ENCODE data around the gene UBE2O. TPM values are rescaled to one million over a fixed set of nuclear protein-coding genes. Genes with fewer than 3 reads are reported as not detected.

Gene UBE2O
- total and polyA plus RNA-seq, 9 donors = 8.3 to 37.2 (median 27.9) TPM

- no peak overlapping the region for H3K4me3 ChIP-seq
- H3K4me1 ChIP-seq (ENCODE audit: insufficient read depth) = no peaks in the 10 kb centered on the region
- no peak for DNase-seq
- H3K27me3 ChIP-seq = no peaks in the 10 kb centered on the region
- 72 to 76% (median 75%) methylated on average over 24 of the region's 24 CpGs for WGBS, 3 donors
- no peaks in the 10 kb centered on the region for H3K9me3 ChIP-seq
- no peaks in the 10 kb centered on the region for H3K36me3 ChIP-seq
- TF ChIP-seq EP300 (IDR thresholded peaks at IDR 0.05) (no peak), CTCF (IDR thresholded peaks at IDR 0.05) (no peak), POLR2A (IDR thresholded peaks at IDR 0.05) (no peak)
- no peak overlapping the region for H3K27ac ChIP-seq
- intact Hi-C loops (cut with DNase I) = no loop called here
Observed at GRCh38 chr17:76462556-76463290, 9.8 kb upstream of the UBE2O start.

- intact Hi-C loops (cut with DNase I) = no loop called here
- Histone ChIP-seq H3K4me1 (ENCODE audit: insufficient read depth) (no peaks in the 10 kb centered on the region), H3K4me3 (no peak overlapping the region), H3K27me3 (no peaks in the 10 kb centered on the region), H3K9me3 (no peaks in the 10 kb centered on the region), H3K36me3 (no peaks in the 10 kb centered on the region), H3K27ac (no peak overlapping the region)
- 54 to 68% (median 61%) methylated on average over 10 to 11 of the region's 11 CpGs for WGBS, 3 donors
- TF ChIP-seq EP300 (IDR thresholded peaks at IDR 0.05) = no peak
- TF ChIP-seq POLR2A (IDR thresholded peaks at IDR 0.05) = no peak
- no peak for DNase-seq
Observed at GRCh38 chr17:76461765-76462555, 9.0 kb upstream of the UBE2O start.

DNA sequence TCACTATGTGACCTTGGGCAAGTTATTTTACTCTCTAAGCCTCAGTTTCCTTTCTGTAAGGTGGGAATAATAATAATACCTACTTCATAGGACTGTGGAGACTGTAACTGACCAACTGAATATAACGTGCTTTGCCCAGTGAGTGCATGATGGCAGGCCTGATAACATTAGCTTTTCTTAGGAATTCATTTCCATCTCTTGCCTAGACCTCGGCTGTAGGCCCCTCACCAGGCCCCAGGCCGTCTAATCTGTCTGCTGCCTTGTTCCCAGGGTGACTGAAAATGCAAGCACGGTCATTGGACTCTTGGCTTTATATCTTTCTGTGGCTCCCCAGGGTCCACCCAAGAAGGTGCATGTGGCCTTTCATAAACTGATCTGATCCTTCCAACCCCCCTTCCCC lies 6.7 kb upstream of the UBE2O start:
- H3K36me3 ChIP-seq = no peaks in the 10 kb centered on the region
- intact Hi-C loops (cut with DNase I) = loop anchor here in 1 of 4 donors (10.0 kb wide), 1 partner anchor 55 kb away; no protein-coding TSS in a partner anchor
- 80 to 90% (median 83%) methylated on average over 4 of the region's 4 CpGs for WGBS, 3 donors
- H3K27ac ChIP-seq = no peak overlapping the region
- no peaks in the 10 kb centered on the region for H3K4me1 ChIP-seq (ENCODE audit: insufficient read depth)
- H3K4me3 ChIP-seq = no peak overlapping the region
- no peaks in the 10 kb centered on the region for H3K27me3 ChIP-seq
- H3K9me3 ChIP-seq = no peaks in the 10 kb centered on the region
- TF ChIP-seq POLR2A (IDR thresholded peaks at IDR 0.05) = no peak
- TF ChIP-seq CTCF (IDR thresholded peaks at IDR 0.05) = no peak
- no peak for TF ChIP-seq EP300 (IDR thresholded peaks at IDR 0.05)
- DNase-seq = no peak

DNA sequence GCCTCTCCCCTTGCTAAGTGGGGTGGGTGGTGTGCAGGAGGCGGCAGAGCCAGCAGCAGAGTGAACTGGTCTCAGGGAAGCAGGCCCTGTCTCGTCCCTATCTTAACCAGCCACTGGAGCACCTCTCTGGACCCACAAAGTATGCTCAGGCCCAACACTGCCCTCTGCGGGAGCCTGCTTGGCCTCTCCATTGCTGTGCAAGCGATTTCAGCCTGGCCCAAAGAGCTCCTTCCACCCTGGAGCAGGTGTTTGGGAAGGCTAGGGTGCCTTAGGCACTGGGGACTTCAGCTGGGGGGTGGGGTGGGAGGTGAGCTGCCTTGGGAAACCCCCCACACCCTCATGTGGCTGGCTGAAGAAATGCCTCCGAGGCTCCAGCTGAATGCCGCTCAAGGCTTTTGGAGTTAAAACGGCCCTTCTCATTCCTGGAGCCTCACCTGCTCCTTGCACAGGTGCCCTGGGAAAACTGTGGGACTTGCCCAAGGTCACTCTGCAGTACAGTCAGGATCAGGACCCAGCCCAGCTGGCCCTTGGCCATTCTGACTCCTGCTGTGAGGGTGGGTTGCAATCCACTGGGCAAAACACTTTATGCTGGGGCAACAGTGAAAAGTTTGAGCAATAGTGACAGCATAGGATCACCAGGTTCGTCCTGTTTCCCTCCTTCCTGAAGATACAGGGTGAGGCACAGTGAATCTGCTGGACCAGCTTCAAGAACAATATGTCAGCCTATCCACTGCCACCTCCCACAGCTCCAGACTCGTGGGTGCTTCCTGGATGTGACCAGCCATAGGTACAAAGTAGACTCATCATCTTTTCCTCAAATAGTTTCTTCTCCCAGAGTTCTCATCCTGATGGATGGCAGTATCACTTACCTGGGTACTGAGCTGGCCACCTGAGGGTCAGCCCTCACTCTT lies 5.9 kb upstream of the UBE2O start:
- Histone ChIP-seq H3K36me3 (no peaks in the 10 kb centered on the region), H3K4me1 (ENCODE audit: insufficient read depth) (no peaks in the 10 kb centered on the region), H3K4me3 (no peak overlapping the region), H3K27ac (no peak overlapping the region), H3K9me3 (no peaks in the 10 kb centered on the region), H3K27me3 (no peaks in the 10 kb centered on the region)
- WGBS, 3 donors = 35 to 42% (median 37%) methylated on average over 8 to 9 of the region's 9 CpGs
- intact Hi-C loops (cut with DNase I) = loop anchor here in 1 of 4 donors (10.0 kb wide), 1 partner anchor 54 kb away; no protein-coding TSS in a partner anchor
- TF ChIP-seq CTCF (IDR thresholded peaks at IDR 0.05) = no peak
- TF ChIP-seq EP300 (IDR thresholded peaks at IDR 0.05) = no peak
- TF ChIP-seq POLR2A (IDR thresholded peaks at IDR 0.05) = no peak
- peak in 4 of 5 donors; percentile 51 to 75 (median 61) for DNase-seq

Data from ovary (tissue), 9 donors.